Measurements from ENCODE around the gene CLSTN1. TPM values are rescaled to one million over a fixed set of nuclear protein-coding genes. Genes with fewer than 3 reads are reported as not detected.

CLSTN1 gene
- total RNA-seq, 1 donor from 2014 or later = 130 TPM

DNA sequence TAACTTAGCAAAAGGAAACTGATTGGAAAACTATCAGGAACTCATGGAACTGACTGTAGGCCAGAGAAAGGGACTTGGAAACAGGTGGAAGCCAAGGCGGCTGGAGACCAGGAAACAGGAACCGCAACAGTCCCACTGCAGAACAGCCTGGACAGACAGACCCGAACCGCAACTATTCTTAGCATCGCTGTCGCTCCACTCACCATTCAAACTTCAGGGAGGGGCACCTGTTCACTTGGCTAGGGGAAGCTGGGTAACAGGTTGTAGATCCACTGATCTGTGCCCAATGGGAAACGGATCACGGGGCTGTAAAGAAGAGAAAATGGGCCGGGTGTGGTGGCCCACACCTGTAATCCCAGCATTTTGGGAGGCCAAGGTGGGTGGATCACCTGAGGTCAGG is 61.9 kb downstream of the CLSTN1 start:
- no peak for TF ChIP-seq CTCF (IDR thresholded peaks at IDR 0.05; ENCODE audit: unreplicated experiment)
- DNase-seq (ENCODE audit: low spot score, unreplicated experiment) = no peak
- H3K4me1 Mint-ChIP-seq (ENCODE audit: low read depth) = peaks cover 23% of the 10 kb centered on the region
- no peak overlapping the region for H3K4me3 Mint-ChIP-seq (ENCODE audit: low read depth)
- H3K27me3 Mint-ChIP-seq = no peaks in the 10 kb centered on the region
- no peaks in the 10 kb centered on the region for H3K9me3 Mint-ChIP-seq (ENCODE audit: low read depth)
- peak overlapping the region; percentile 33 for H3K27ac Mint-ChIP-seq
- peaks cover 12% of the 10 kb centered on the region for H3K36me3 Mint-ChIP-seq (ENCODE audit: insufficient read depth)

DNA sequence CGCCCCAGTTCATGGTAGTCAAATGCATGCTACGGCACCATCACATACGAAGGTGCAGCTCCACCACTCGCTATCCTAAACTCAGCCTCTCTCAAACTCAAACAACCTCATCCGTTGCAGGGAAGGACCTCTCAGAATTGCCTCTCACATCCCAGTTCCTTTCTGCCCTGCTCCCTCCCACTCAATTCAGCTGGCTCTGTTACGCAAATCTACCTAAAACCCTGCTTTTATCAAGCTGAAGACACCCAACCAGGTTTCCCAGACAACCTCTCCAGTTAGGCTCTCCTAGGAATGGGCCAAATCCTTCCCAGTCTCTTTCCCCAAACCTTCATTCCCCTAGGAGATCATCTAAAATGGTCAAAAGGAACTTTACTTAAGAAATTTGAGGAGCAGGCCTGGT is 62.9 kb downstream of the CLSTN1 start:
- Mint-ChIP-seq H3K4me3 (ENCODE audit: low read depth) (no peak overlapping the region), H3K4me1 (ENCODE audit: low read depth) (peaks cover 31% of the 10 kb centered on the region), H3K36me3 (ENCODE audit: insufficient read depth) (peaks cover 12% of the 10 kb centered on the region), H3K27ac (no peak overlapping the region), H3K27me3 (no peaks in the 10 kb centered on the region), H3K9me3 (ENCODE audit: low read depth) (no peaks in the 10 kb centered on the region)
- DNase-seq (ENCODE audit: low spot score, unreplicated experiment) = no peak
- no peak for TF ChIP-seq CTCF (IDR thresholded peaks at IDR 0.05; ENCODE audit: unreplicated experiment)

DNA sequence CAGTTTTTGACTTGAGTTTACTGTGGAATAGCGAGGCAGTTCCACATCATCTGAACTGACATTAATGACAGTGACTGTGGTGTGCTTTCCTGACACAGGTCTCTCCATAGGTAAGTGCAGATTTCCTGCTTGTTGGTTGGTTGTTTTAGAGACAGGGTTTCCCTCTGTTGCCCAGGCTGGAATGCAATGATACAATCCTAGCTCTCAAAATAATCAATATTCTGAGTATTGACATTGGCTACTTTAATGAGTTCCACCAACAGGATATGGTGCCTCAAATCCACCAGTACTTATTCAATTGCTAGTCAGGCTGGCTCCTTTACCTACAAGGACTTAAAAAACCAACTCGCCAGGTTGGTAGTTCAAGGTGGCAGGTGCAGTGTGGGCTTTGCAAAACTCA is 63.8 kb downstream of the CLSTN1 start:
- Mint-ChIP-seq H3K9me3 (ENCODE audit: low read depth) (no peaks in the 10 kb centered on the region), H3K4me3 (ENCODE audit: low read depth) (no peak overlapping the region), H3K27me3 (no peaks in the 10 kb centered on the region), H3K36me3 (ENCODE audit: insufficient read depth) (peaks cover 12% of the 10 kb centered on the region), H3K4me1 (ENCODE audit: low read depth) (peaks cover 40% of the 10 kb centered on the region), H3K27ac (peak overlapping the region; percentile 92)
- no peak for TF ChIP-seq CTCF (IDR thresholded peaks at IDR 0.05; ENCODE audit: unreplicated experiment)
- DNase-seq (ENCODE audit: low spot score, unreplicated experiment) = no peak

DNA sequence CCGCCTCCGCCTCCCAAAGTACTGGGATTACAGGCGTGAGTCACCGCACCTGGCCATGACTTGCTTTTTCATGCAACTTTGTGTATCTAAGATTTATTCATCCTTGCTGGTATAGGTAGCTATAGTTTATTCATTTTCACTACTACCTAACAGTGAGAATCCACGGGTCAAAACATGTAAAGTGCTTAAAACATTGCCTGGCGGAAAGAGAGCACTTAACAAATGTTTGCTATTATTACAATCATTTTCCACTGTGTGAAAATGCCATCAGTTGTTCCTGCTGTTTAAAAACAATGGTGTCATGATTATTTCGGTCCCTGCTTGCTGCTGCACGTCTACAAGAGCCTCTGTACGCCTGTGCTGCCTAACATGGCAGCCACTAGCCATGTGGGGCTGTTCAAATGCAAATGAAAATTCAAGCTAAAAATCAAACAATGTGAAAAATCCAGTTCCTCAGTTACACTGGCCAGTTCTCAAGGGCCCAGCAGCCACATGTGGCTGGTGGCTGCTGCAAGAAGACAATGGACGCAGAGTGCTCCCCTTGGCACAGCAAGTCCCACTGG is 65.1 kb downstream of the CLSTN1 start:
- no peak overlapping the region for H3K4me3 Mint-ChIP-seq (ENCODE audit: low read depth)
- peak overlapping the region; percentile 84 for H3K27ac Mint-ChIP-seq
- no peak for DNase-seq (ENCODE audit: low spot score, unreplicated experiment)
- H3K27me3 Mint-ChIP-seq = no peaks in the 10 kb centered on the region
- H3K36me3 Mint-ChIP-seq (ENCODE audit: insufficient read depth) = peaks cover 12% of the 10 kb centered on the region
- peaks cover 40% of the 10 kb centered on the region for H3K4me1 Mint-ChIP-seq (ENCODE audit: low read depth)
- H3K9me3 Mint-ChIP-seq (ENCODE audit: low read depth) = no peaks in the 10 kb centered on the region
- no peak for TF ChIP-seq CTCF (IDR thresholded peaks at IDR 0.05; ENCODE audit: unreplicated experiment)

GRCh38 chr1:9755441-9755995 is 68.2 kb downstream of the CLSTN1 start:
- no peaks in the 10 kb centered on the region for H3K9me3 Mint-ChIP-seq (ENCODE audit: low read depth)
- peaks cover 33% of the 10 kb centered on the region for H3K4me1 Mint-ChIP-seq (ENCODE audit: low read depth)
- peak overlapping the region; percentile 50 for H3K27ac Mint-ChIP-seq
- no peak overlapping the region for H3K4me3 Mint-ChIP-seq (ENCODE audit: low read depth)
- no peaks in the 10 kb centered on the region for H3K27me3 Mint-ChIP-seq
- no peak for TF ChIP-seq CTCF (IDR thresholded peaks at IDR 0.05; ENCODE audit: unreplicated experiment)
- no peak for DNase-seq (ENCODE audit: low spot score, unreplicated experiment)
- H3K36me3 Mint-ChIP-seq (ENCODE audit: insufficient read depth) = peaks cover 14% of the 10 kb centered on the region
